H7 (cell line): ENCODE data around the gene SEC62. TPM values are rescaled to one million over a fixed set of nuclear protein-coding genes. Genes with fewer than 3 reads are reported as not detected.

Experiments
- DNase-seq: peaks from one replicate; pipeline ENCODE4 v3.0.0; 2012
- H3K27me3 ChIP-seq: 2 replicates; pipeline ENCODE4 v1.6.0; 2011; ENCODE audit warnings: mild to moderate bottlenecking, low read length; ENCODE audit not compliant: control insufficient read depth, insufficient read depth
- H3K36me3 ChIP-seq: replicated peaks from 2 replicates; pipeline ENCODE4 v1.5.1; 2011; ENCODE audit warnings: low read length; ENCODE audit not compliant: control insufficient read depth, insufficient read depth
- H3K4me3 ChIP-seq: 2 replicates; pipeline ENCODE4 v1.5.1; 2011; ENCODE audit warnings: low read depth, mild to moderate bottlenecking, control low read depth, low read length, moderate library complexity; ENCODE audit not compliant: insufficient read depth
- total RNA-seq: library from RNA; depleted of rRNA; stranded (reverse); fragments of >200 nt; shearing (Covaris generic); gene quantifications from 2 replicates; pipeline ENCODE4 v1.2.3, GENCODE V29; 2014; rRNA removed

SEC62 gene
- total RNA-seq, 1 experiment from 2014 or later, result 11.9 TPM

DNA sequence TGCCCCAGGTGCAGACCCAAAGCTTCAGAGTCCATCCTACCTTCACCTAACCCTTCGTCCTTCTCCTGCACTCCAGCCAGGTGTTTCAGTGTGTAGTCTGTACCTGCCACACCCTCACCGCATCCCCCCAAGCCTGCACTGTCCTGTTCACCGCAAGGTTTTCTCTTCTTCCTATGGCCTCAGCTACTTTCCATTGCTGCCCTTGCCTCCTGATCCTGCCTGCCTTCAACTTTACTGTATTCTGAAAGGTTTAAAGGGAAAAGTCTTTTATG lies 80.5 kb downstream of the SEC62 start:
- DNase-seq, result no peak
- no peaks in the 10 kb centered on the region for H3K27me3 ChIP-seq
- no peaks in the 10 kb centered on the region for H3K36me3 ChIP-seq
- H3K4me3 ChIP-seq, result no peak overlapping the region

Other genes starting within 250 kb of the SEC62 start
- gene TERC, start 201.7 kb upstream of the SEC62 start, total RNA-seq, result 217 and 361 TPM in 2 replicates
- gene ACTRT3, start 197.2 kb upstream of the SEC62 start, total RNA-seq, result 3.2 and 3.3 TPM in 2 replicates
- 19.5 and 22.4 TPM in 2 replicates for gene MYNN, start 193.4 kb upstream of the SEC62 start, total RNA-seq
- gene LRRIQ4, start 153.9 kb upstream of the SEC62 start, total RNA-seq, result 0.15 TPM in 1 of 2 replicates, not detected in the other
- 4.2 and 8.5 TPM in 2 replicates for gene LRRC34, start 153.9 kb upstream of the SEC62 start, total RNA-seq
- not detected in 2 replicates for gene LRRC31, start 96.9 kb upstream of the SEC62 start, total RNA-seq
- not detected in 2 replicates for gene SAMD7, start 55.2 kb upstream of the SEC62 start, total RNA-seq
- gene GPR160, start 71.2 kb downstream of the SEC62 start, total RNA-seq, result 15.4 and 33.1 TPM in 2 replicates
- gene PHC3, start 214.9 kb downstream of the SEC62 start, total RNA-seq, result 8.2 and 10.2 TPM in 2 replicates